Measurements from ENCODE around the gene PLCD3. TPM values are rescaled to one million over a fixed set of nuclear protein-coding genes. Genes with fewer than 3 reads are reported as not detected.

PLCD3 gene
- total and polyA plus RNA-seq, 2 of the 4 experiments (the other 2 are of a cell fraction): 5.6 to 36.6 TPM

DNA sequence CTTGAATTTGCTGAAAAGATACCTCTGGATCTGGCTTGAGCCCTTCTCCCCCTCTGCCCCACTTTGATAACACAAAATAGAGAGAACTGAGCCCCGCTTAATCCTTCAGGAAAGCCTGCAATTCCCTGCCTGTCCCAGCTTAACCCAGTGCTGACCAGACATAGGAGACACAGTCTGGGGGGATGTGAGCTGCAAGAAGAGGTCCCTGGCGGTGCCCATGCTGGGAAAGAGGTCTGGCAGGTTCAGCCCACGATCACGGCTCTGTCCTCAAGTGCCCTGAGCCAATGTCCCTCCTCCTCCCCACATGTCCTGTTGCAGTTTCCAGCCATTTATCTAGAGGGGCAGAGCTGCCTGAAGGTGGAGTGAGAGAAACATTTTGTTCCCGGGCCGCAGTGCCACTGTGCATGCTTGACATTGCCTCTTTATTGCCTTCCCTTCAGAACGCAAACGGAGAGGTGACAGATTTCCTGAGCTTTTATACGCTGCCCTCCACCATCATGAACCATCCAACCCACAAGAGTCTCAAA lies 29.0 kb downstream of the PLCD3 start:
- DNase-seq (no peak), ATAC-seq (ENCODE audit: low read depth) (no peak)
- no peak for TF ChIP-seq MXI1 (IDR thresholded peaks at IDR 0.05; ENCODE audit: borderline replicate concordance, low read depth, low read length)
- no peak for TF ChIP-seq CEBPB (IDR thresholded peaks at IDR 0.05; ENCODE audit: low read depth, low read length)
- no peak for TF ChIP-seq FOS (IDR thresholded peaks at IDR 0.05; ENCODE audit: low read depth, low read length)
- TF ChIP-seq CHD1 (IDR thresholded peaks at IDR 0.05; ENCODE audit: low read depth, low read length): no peak
- Histone ChIP-seq H2BK120ac (ENCODE audit: low read depth, low read length) (no peak overlapping the region), H3K27me3 (ENCODE audit: control insufficient read depth, insufficient read depth, low read length) (no peaks in the 10 kb centered on the region), H2AK9ac (replicated peaks; ENCODE audit: low read depth, low read length, poor library complexity) (no peak overlapping the region), H3K79me1 (ENCODE audit: low read depth in 1 of 2, low read length in 2 of 2) (peaks cover 7 to 50% of the 10 kb centered on the region in 2 experiments; a peak in 2 of 4 replicates), H3K14ac (replicated peaks; ENCODE audit: low read depth, low read length) (no peak overlapping the region), H3K4ac (ENCODE audit: low read depth, low read length) (no peak overlapping the region), H2BK15ac (ENCODE audit: low read depth, low read length) (no peak overlapping the region), H3K4me2 (ENCODE audit: low read depth, low read length) (no peak overlapping the region), H4K20me1 (ENCODE audit: insufficient read depth, low read length) (peaks cover 15% of the 10 kb centered on the region), H3K9me3 (ENCODE audit: control insufficient read depth, insufficient read depth, low read length) (no peaks in the 10 kb centered on the region), H3K9me1 (ENCODE audit: insufficient read depth, low read length) (no peaks in the 10 kb centered on the region), H2BK5ac (ENCODE audit: low read depth, low read length, poor library complexity, severe bottlenecking) (no peak overlapping the region), H3K4me3 (ENCODE audit: insufficient read depth, low read depth, low read length) (no peak overlapping the region), H4K8ac (ENCODE audit: low read depth in 2 of 2, low read length in 2 of 2) (no peak overlapping the region), H3K18ac (ENCODE audit: low read depth, low read length) (no peak overlapping the region), H4K91ac (ENCODE audit: insufficient read depth, low read depth, low read length) (no peak overlapping the region), H3K23ac (ENCODE audit: low read depth, low read length) (no peak overlapping the region), H3K4me1 (ENCODE audit: control insufficient read depth, insufficient read depth, low read length) (peaks cover 5% of the 10 kb centered on the region; the same call in 1 of the 2 replicates), H3K9ac (ENCODE audit: low read depth, low read length) (no peak overlapping the region), H3K36me3 (ENCODE audit: control insufficient read depth, insufficient read depth, low read length) (peaks cover 84% of the 10 kb centered on the region), H3K27ac (ENCODE audit: insufficient read depth, low read length) (no peak overlapping the region), H2BK20ac (ENCODE audit: low read depth, low read length) (no peak overlapping the region), H2AFZ (replicated peaks; ENCODE audit: low read length, poor library complexity) (no peak overlapping the region), H3K56ac (ENCODE audit: extremely low read depth, insufficient read depth, low read length) (no peak overlapping the region), H4K5ac (ENCODE audit: low read depth, low read length) (no peak overlapping the region), H2AK5ac (ENCODE audit: low read depth, low read length) (no peak overlapping the region)
- ChIA-PET POLR2A (ENCODE audit: unreplicated experiment) (no interaction called here), CTCF (interaction anchor here (0.6 kb wide), 1 partner anchor 218 kb away, joined by 3 read pairs; no protein-coding TSS in a partner anchor)
- in situ Hi-C loops (cut with MboI; ENCODE audit: low sequenced_read_pairs) (no loop called here), dilution Hi-C loops (cut with HindIII; ENCODE audit: low sequenced_read_pairs, unreplicated experiment) (no loop called here), intact Hi-C loops (cut with micrococcal nuclease) (no loop called here)
- 95% methylated on average over 4 of the region's 9 CpGs; no CpG with 5 or more reads in 1 of the 2 experiments for WGBS, 2 experiments (ENCODE audit: extremely low coverage in 2 of 2, insufficient read length in 1 of 2)
- no TSS peak for BruUV-seq (replicated peaks)
